Activated CD4-positive, CD25-positive, alpha-beta regulatory T cell (primary cell): Measurements from ENCODE around the gene AHNAK2.
A peak's percentile ranks its signal among the peaks of the same experiment; 100 is the strongest.
"Not testable (repeated sequence)": the region's sequence is repeated elsewhere in the genome, so short reads cannot be mapped to it uniquely, and the experiment has no call there.

ENCODE experiments used
- DNase-seq, 4 experiments: peaks; one replicate each; lab custom pipeline; 2025; lab: John Stamatoyannopoulos, UW

The AHNAK2 gene

GRCh38 chr14:104977681-104978653 lies at the start of gene AHNAK2:
Gene AHNAK2 (minus strand): TSS chr14:104978374. CDS start chr14:104978237, 137 bp downstream.
- peak in 1 of 4 experiments; percentile 13 for DNase-seq

- not testable (repeated sequence) for DNase-seq
Observed at GRCh38 chr14:105027718-105028117, 49.5 kb upstream of the AHNAK2 start.

- no peak for DNase-seq
Observed at GRCh38 chr14:105026802-105027563, 48.8 kb upstream of the AHNAK2 start.

GRCh38 chr14:105026033-105026785 lies 48.0 kb upstream of the AHNAK2 start:
- DNase-seq = no peak

GRCh38 chr14:105025429-105025828 lies 47.3 kb upstream of the AHNAK2 start:
- no peak for DNase-seq

GRCh38 chr14:105023791-105024480 lies 45.8 kb upstream of the AHNAK2 start:
- DNase-seq = no peak

GRCh38 chr14:105023144-105023543 lies 45.0 kb upstream of the AHNAK2 start:
- DNase-seq = no peak

- DNase-seq = no peak
Observed at GRCh38 chr14:105022276-105022670, 44.1 kb upstream of the AHNAK2 start.

GRCh38 chr14:105021656-105022275 lies 43.6 kb upstream of the AHNAK2 start:
- DNase-seq = peak in 1 of 4 experiments; percentile 11

- peak; percentile 97 to 99 (median 98) for DNase-seq
Observed at GRCh38 chr14:105020815-105021655, 42.9 kb upstream of the AHNAK2 start, which contains the start of gene CDCA4. Gene CDCA4 (minus strand): TSS chr14:105021083. CDS start chr14:105011929, 9,154 bp downstream.

- peak; percentile 19 to 51 (median 32) for DNase-seq
Observed at GRCh38 chr14:105019861-105020814, 42.0 kb upstream of the AHNAK2 start.

- no peak for DNase-seq
Observed at GRCh38 chr14:105018414-105018813, 40.2 kb upstream of the AHNAK2 start.

- DNase-seq = no peak
Observed at GRCh38 chr14:105015905-105016304, 37.7 kb upstream of the AHNAK2 start.

GRCh38 chr14:105015242-105015641 lies 37.1 kb upstream of the AHNAK2 start:
- no peak for DNase-seq

- no peak for DNase-seq
Observed at GRCh38 chr14:105014631-105015030, 36.5 kb upstream of the AHNAK2 start.

- DNase-seq = no peak
Observed at GRCh38 chr14:105014032-105014431, 35.9 kb upstream of the AHNAK2 start.

- no peak for DNase-seq
Observed at GRCh38 chr14:105013150-105013785, 35.1 kb upstream of the AHNAK2 start.
